ENCODE measurements around the gene KCNAB1.

KCNAB1 gene

DNA sequence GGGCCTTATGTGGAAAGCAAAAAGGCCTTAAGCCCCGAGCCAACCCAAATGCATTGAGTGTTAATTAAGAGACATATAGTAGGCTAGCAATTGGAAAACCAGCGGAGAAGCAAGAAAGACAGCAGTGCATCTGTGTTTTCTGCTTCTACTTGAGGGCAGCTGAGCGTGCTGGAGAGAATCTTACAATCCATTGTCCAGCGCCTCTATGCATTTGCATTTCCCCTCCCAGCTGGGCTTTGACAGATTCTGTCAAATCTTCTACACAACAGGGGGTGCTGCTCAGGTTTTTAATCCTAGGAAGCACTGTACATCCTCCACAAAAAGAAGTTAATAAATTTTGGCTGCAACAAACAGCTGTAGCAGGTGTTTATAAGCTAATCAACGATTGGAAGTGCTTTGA lies 410.6 kb downstream of the KCNAB1 start:
- H3K9me3 ChIP-seq (ENCODE audit: control insufficient read depth in 1 of 2, low read length in 2 of 2): no peaks in the 10 kb centered on the region
- H3K4me3 ChIP-seq (ENCODE audit: low read depth in 1 of 2, low read length in 2 of 2): no peak overlapping the region
- no peak overlapping the region for H3K27ac ChIP-seq (ENCODE audit: low read depth, low read length)
- H3K27me3 ChIP-seq (ENCODE audit: control insufficient read depth in 1 of 2, insufficient read depth in 2 of 2, low read length in 2 of 2): no peaks in the 10 kb centered on the region
- H3K9ac ChIP-seq (ENCODE audit: low read depth in 1 of 2, low read length in 2 of 2): no peak overlapping the region
- no peaks in the 10 kb centered on the region for H3K36me3 ChIP-seq (ENCODE audit: control insufficient read depth in 1 of 2, insufficient read depth in 2 of 2, low read length in 2 of 2)
- no peaks in the 10 kb centered on the region for H3K4me1 ChIP-seq (ENCODE audit: control insufficient read depth in 1 of 2, insufficient read depth in 2 of 2, low read length in 2 of 2)

DNA sequence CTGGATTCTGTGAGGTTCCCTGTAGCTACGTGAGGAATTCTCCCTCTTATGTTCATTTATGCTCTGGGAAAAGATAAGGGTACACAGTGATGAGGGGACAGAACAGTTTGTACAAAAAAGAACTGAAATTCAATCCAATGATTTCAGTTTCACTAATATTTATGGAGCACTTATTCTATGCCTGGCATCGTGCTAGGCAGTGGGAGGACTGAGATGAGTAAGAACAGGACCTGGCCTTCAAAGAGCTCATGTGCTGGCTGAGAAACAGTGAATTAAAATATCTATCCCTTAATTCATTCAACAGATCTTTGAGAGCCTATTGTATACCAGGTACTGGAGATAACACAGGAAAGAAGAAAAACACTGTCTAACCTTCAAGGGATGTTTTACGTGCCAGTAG lies 412.4 kb downstream of the KCNAB1 start:
- no peaks in the 10 kb centered on the region for H3K9me3 ChIP-seq (ENCODE audit: control insufficient read depth in 1 of 2, low read length in 2 of 2)
- H3K4me1 ChIP-seq (ENCODE audit: control insufficient read depth in 1 of 2, insufficient read depth in 2 of 2, low read length in 2 of 2): no peaks in the 10 kb centered on the region
- no peak overlapping the region for H3K27ac ChIP-seq (ENCODE audit: low read depth, low read length)
- H3K4me3 ChIP-seq (ENCODE audit: low read depth in 1 of 2, low read length in 2 of 2): no peak overlapping the region
- no peaks in the 10 kb centered on the region for H3K27me3 ChIP-seq (ENCODE audit: control insufficient read depth in 1 of 2, insufficient read depth in 2 of 2, low read length in 2 of 2)
- no peak overlapping the region for H3K9ac ChIP-seq (ENCODE audit: low read depth in 1 of 2, low read length in 2 of 2)
- peaks cover 3 to 4% of the 10 kb centered on the region in 2 donors for H3K36me3 ChIP-seq (ENCODE audit: control insufficient read depth in 1 of 2, insufficient read depth in 2 of 2, low read length in 2 of 2)

DNA sequence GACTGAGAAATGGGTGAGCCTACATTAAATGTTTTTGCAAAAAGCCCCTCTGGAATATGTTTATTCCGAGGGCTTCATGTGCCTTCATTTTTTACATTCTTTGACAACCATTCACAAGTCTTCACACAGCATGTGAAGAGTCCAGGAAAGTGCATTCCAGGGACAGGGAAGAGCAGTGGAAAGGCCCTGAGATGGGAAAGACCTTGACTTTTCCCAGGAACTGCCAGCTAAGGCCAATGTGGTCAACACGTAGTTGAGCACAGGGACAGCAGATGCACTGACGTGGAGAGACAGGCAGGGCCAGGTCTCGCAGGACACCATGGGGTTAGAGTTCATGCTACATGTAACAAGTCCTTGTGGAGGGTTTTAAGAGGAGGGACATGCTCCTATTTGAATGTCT lies 412.8 kb downstream of the KCNAB1 start:
- H3K4me1 ChIP-seq (ENCODE audit: control insufficient read depth in 1 of 2, insufficient read depth in 2 of 2, low read length in 2 of 2): no peaks in the 10 kb centered on the region
- no peak overlapping the region for H3K27ac ChIP-seq (ENCODE audit: low read depth, low read length)
- H3K4me3 ChIP-seq (ENCODE audit: low read depth in 1 of 2, low read length in 2 of 2): no peak overlapping the region
- H3K9ac ChIP-seq (ENCODE audit: low read depth in 1 of 2, low read length in 2 of 2): no peak overlapping the region
- H3K27me3 ChIP-seq (ENCODE audit: control insufficient read depth in 1 of 2, insufficient read depth in 2 of 2, low read length in 2 of 2): no peaks in the 10 kb centered on the region
- peaks cover 3 to 4% of the 10 kb centered on the region in 2 donors for H3K36me3 ChIP-seq (ENCODE audit: control insufficient read depth in 1 of 2, insufficient read depth in 2 of 2, low read length in 2 of 2)
- no peaks in the 10 kb centered on the region for H3K9me3 ChIP-seq (ENCODE audit: control insufficient read depth in 1 of 2, low read length in 2 of 2)

DNA sequence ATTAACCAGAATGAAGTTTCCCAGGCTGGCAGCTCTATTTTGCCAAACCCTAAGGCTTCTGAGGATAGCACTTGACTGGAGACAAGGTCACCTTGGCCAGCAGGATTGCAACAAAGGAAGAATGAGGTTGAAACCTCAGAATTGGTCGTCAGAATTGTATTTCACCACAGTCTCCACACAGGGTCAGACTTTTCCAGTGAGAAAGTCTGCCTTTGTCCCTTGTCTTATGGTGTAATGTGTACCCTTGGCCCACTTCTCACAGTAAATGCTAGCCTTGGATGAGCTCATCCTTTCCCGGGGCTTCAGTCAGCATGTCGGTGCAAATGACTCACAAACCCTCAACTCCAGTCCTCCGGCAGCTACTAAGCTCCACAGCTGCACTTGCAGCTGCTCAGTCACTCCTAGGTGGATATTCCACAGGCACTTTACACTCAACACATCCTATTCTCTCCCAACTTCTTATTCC lies 414.8 kb downstream of the KCNAB1 start:
- H3K9me3 ChIP-seq (ENCODE audit: control insufficient read depth in 1 of 2, low read length in 2 of 2): no peaks in the 10 kb centered on the region
- no peak overlapping the region for H3K9ac ChIP-seq (ENCODE audit: low read depth in 1 of 2, low read length in 2 of 2)
- H3K4me3 ChIP-seq (ENCODE audit: low read depth in 1 of 2, low read length in 2 of 2): no peak overlapping the region
- no peaks in the 10 kb centered on the region for H3K27me3 ChIP-seq (ENCODE audit: control insufficient read depth in 1 of 2, insufficient read depth in 2 of 2, low read length in 2 of 2)
- no peaks in the 10 kb centered on the region for H3K4me1 ChIP-seq (ENCODE audit: control insufficient read depth in 1 of 2, insufficient read depth in 2 of 2, low read length in 2 of 2)
- peak overlapping the region; percentile 4 for H3K27ac ChIP-seq (ENCODE audit: low read depth, low read length)
- H3K36me3 ChIP-seq (ENCODE audit: control insufficient read depth in 1 of 2, insufficient read depth in 2 of 2, low read length in 2 of 2): peaks cover 10 to 12% of the 10 kb centered on the region in 2 donors

DNA sequence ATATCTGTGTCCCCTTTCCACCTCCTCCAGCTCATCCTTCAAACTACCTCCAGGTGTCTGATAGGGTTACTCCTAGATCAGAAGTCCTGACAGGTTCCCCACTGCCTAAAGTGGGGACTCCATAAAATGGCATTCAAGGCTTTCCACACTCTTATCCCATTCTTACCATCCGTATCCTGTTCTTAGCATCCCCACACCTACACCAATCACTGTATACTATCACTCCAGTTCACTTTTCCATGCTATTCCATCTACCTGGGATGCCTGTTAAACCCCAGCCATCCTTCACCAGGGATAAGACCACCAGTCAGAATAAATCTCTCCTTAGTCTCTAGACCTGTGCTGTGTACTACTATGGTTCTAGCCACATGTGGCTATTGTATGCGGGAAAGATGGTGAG lies 415.4 kb downstream of the KCNAB1 start:
- Histone ChIP-seq H3K27ac (ENCODE audit: low read depth, low read length) (no peak overlapping the region), H3K36me3 (ENCODE audit: control insufficient read depth in 1 of 2, insufficient read depth in 2 of 2, low read length in 2 of 2) (peaks cover 10 to 12% of the 10 kb centered on the region in 2 donors), H3K9me3 (ENCODE audit: control insufficient read depth in 1 of 2, low read length in 2 of 2) (no peaks in the 10 kb centered on the region), H3K4me1 (ENCODE audit: control insufficient read depth in 1 of 2, insufficient read depth in 2 of 2, low read length in 2 of 2) (no peaks in the 10 kb centered on the region), H3K9ac (ENCODE audit: low read depth in 1 of 2, low read length in 2 of 2) (no peak overlapping the region), H3K27me3 (ENCODE audit: control insufficient read depth in 1 of 2, insufficient read depth in 2 of 2, low read length in 2 of 2) (no peaks in the 10 kb centered on the region), H3K4me3 (ENCODE audit: low read depth in 1 of 2, low read length in 2 of 2) (no peak overlapping the region)

DNA sequence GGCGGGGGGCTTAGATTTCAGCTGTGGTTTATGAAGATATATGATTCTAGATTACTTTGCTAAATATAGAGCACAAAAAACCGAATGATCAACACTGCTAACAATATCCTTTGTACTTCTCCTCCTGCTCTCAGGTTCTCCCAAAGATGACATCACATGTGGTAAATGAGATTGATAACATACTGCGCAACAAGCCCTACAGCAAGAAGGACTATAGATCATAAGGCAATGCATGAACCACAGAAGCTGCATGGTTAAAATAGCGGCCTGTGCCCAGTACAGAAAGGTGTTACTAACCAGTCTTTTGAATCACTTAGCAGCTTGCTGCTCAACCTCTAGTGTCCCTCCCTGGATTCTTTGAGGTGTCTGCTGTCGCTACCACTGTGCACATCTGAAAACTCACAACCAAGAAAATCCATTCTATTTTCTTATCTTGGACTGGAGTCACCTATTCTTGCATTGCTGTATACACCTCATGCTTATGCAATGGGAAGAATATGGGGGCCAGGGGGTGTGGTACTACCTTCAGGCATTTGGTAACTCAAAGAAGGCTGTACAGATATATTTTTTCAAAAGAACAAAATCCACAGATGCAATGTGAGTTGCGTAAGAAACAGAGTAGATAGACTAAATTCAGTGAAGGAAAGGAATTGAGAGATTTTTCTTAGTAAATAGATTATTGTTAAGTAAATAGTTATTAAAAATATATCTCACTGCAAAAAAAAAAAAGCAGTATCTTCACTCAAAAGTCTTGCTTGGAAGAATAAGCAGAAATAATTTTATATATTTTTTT lies 416.3 kb downstream of the KCNAB1 start:
- no peak overlapping the region for H3K9ac ChIP-seq (ENCODE audit: low read depth in 1 of 2, low read length in 2 of 2)
- H3K27ac ChIP-seq (ENCODE audit: low read depth, low read length): no peak overlapping the region
- no peak overlapping the region for H3K4me3 ChIP-seq (ENCODE audit: low read depth in 1 of 2, low read length in 2 of 2)
- H3K27me3 ChIP-seq (ENCODE audit: control insufficient read depth in 1 of 2, insufficient read depth in 2 of 2, low read length in 2 of 2): no peaks in the 10 kb centered on the region
- H3K36me3 ChIP-seq (ENCODE audit: control insufficient read depth in 1 of 2, insufficient read depth in 2 of 2, low read length in 2 of 2): peaks cover 10 to 15% of the 10 kb centered on the region in 2 donors
- H3K4me1 ChIP-seq (ENCODE audit: control insufficient read depth in 1 of 2, insufficient read depth in 2 of 2, low read length in 2 of 2): no peaks in the 10 kb centered on the region
- H3K9me3 ChIP-seq (ENCODE audit: control insufficient read depth in 1 of 2, low read length in 2 of 2): no peaks in the 10 kb centered on the region

DNA sequence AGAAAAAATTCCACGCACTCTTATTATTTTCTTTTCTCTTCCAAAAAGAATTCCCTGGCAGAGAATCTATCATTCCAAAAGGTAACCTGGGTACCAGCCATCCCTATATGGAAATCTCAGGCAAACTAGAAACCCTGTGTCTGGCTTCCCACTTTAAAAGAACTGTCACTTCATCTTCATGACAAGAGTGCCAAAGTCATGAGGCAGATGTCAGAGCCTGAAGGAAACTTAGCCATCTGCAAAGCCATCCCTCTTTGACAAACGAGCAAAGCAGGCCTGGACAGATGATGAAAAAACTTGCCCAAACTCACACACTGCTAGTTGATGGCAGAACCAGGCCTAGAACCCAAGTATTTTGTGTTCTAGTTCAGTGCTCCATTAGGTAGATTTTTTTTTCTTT lies 418.7 kb downstream of the KCNAB1 start:
- Histone ChIP-seq H3K36me3 (ENCODE audit: control insufficient read depth in 1 of 2, insufficient read depth in 2 of 2, low read length in 2 of 2) (peaks cover 32 to 37% of the 10 kb centered on the region in 2 donors), H3K27me3 (ENCODE audit: control insufficient read depth in 1 of 2, insufficient read depth in 2 of 2, low read length in 2 of 2) (no peaks in the 10 kb centered on the region), H3K4me1 (ENCODE audit: control insufficient read depth in 1 of 2, insufficient read depth in 2 of 2, low read length in 2 of 2) (no peaks in the 10 kb centered on the region), H3K4me3 (ENCODE audit: low read depth in 1 of 2, low read length in 2 of 2) (no peak overlapping the region), H3K9ac (ENCODE audit: low read depth in 1 of 2, low read length in 2 of 2) (no peak overlapping the region), H3K27ac (ENCODE audit: low read depth, low read length) (no peak overlapping the region), H3K9me3 (ENCODE audit: control insufficient read depth in 1 of 2, low read length in 2 of 2) (no peaks in the 10 kb centered on the region)

DNA sequence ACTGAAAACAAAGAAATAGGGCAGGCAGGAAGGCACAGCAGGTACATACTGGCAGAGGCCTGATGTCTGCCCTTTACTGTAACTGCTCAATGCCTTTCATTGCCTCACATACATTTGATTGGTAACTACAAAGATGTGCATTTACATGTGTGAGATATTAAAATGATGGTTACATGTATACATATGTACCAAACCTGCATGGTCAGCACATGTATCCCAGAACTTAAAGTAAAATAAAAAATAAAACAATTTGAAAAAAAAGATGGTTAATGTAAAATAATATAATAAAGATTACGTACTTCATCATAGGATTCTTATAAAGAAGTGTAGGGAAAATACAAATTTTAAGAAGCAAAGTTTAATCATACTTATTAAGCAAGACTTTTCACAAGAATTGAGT lies 419.4 kb downstream of the KCNAB1 start:
- no peak overlapping the region for H3K4me3 ChIP-seq (ENCODE audit: low read depth in 1 of 2, low read length in 2 of 2)
- H3K36me3 ChIP-seq (ENCODE audit: control insufficient read depth in 1 of 2, insufficient read depth in 2 of 2, low read length in 2 of 2): peaks cover 38 to 40% of the 10 kb centered on the region in 2 donors
- H3K27ac ChIP-seq (ENCODE audit: low read depth, low read length): no peak overlapping the region
- H3K9me3 ChIP-seq (ENCODE audit: control insufficient read depth in 1 of 2, low read length in 2 of 2): no peaks in the 10 kb centered on the region
- no peaks in the 10 kb centered on the region for H3K27me3 ChIP-seq (ENCODE audit: control insufficient read depth in 1 of 2, insufficient read depth in 2 of 2, low read length in 2 of 2)
- no peak overlapping the region for H3K9ac ChIP-seq (ENCODE audit: low read depth in 1 of 2, low read length in 2 of 2)
- no peaks in the 10 kb centered on the region for H3K4me1 ChIP-seq (ENCODE audit: control insufficient read depth in 1 of 2, insufficient read depth in 2 of 2, low read length in 2 of 2)

DNA sequence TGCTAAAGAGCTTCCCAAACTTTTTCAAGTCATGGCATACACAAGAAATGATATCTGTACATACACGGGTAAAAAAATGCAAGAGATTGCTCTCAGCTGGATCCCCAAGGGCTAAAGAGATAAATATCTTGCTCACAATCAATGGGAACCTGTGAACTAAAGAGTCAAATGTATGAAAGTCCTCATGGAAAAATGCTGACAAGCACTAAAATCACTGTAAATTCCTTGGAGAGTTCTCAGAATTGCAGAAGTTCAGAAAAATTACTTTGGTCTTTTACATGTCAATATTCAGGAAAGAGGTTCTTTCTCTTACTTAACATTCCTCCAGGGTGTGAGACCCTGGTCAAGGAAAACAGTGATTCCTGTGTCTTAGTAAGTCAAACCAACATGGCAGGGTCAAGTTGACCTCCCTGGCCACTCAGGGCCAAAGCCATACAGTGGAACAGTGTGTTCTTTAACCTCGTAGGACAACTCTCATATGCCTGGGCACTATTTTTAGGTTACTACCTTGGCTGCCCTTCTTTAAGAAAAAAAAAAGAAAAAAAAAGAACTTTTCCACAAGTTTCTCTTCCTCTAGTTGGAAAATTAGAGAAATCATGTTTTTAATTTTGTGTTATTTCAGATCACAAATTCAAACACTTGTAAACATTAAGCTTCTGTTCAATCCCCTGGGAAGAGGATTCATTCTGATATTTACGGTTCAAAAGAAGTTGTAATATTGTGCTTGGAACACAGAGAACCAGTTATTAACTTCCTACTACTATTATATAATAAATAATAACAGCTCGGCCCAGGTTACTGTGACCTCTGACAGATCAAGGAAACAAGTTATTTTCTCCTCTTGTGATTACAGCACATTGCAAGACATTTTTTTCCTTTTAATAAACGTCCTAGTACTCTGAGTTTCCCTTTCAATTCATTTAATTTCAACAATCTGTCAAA lies 422.0 kb downstream of the KCNAB1 start:
- H3K27ac ChIP-seq (ENCODE audit: low read depth, low read length): no peak overlapping the region
- H3K9ac ChIP-seq (ENCODE audit: low read depth in 1 of 2, low read length in 2 of 2): no peak overlapping the region
- no peaks in the 10 kb centered on the region for H3K27me3 ChIP-seq (ENCODE audit: control insufficient read depth in 1 of 2, insufficient read depth in 2 of 2, low read length in 2 of 2)
- no peaks in the 10 kb centered on the region for H3K9me3 ChIP-seq (ENCODE audit: control insufficient read depth in 1 of 2, low read length in 2 of 2)
- H3K4me1 ChIP-seq (ENCODE audit: control insufficient read depth in 1 of 2, insufficient read depth in 2 of 2, low read length in 2 of 2): no peaks in the 10 kb centered on the region
- H3K4me3 ChIP-seq (ENCODE audit: low read depth in 1 of 2, low read length in 2 of 2): no peak overlapping the region
- peaks cover 49 to 55% of the 10 kb centered on the region in 2 donors for H3K36me3 ChIP-seq (ENCODE audit: control insufficient read depth in 1 of 2, insufficient read depth in 2 of 2, low read length in 2 of 2)

DNA sequence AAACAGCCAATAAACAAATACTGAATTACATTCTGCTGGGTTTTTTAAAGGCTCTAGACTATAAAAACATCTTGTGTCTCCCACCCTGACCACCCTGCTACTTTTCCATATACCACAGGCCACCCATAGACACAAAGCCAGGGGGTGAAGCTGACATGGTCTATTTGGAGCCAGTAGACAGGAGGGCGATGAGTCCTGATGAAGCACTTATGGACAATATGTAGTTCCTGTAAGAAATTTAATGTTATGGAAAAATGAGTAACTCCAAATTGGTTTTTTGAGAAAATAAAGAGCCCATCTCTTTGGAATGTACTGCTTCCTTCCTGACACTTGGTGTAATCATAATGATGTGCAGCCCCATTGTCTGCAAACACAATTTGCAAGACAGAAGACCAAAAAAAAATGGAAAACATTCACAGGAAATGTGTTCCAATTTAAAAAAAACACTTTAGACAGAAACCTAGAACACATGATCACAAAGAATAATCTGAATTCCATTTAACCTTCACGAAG lies 422.7 kb downstream of the KCNAB1 start:
- no peaks in the 10 kb centered on the region for H3K27me3 ChIP-seq (ENCODE audit: control insufficient read depth in 1 of 2, insufficient read depth in 2 of 2, low read length in 2 of 2)
- H3K27ac ChIP-seq (ENCODE audit: low read depth, low read length): no peak overlapping the region
- no peak overlapping the region for H3K9ac ChIP-seq (ENCODE audit: low read depth in 1 of 2, low read length in 2 of 2)
- no peak overlapping the region for H3K4me3 ChIP-seq (ENCODE audit: low read depth in 1 of 2, low read length in 2 of 2)
- peaks cover 52 to 62% of the 10 kb centered on the region in 2 donors for H3K36me3 ChIP-seq (ENCODE audit: control insufficient read depth in 1 of 2, insufficient read depth in 2 of 2, low read length in 2 of 2)
- H3K4me1 ChIP-seq (ENCODE audit: control insufficient read depth in 1 of 2, insufficient read depth in 2 of 2, low read length in 2 of 2): no peaks in the 10 kb centered on the region
- H3K9me3 ChIP-seq (ENCODE audit: control insufficient read depth in 1 of 2, low read length in 2 of 2): no peaks in the 10 kb centered on the region
